Hematopoietic multipotent progenitor cell treated with erythropoietin and hydrocortisone succinate and interleukin-3 and kit ligand, for 4 days (in vitro differentiated cells): ENCODE data around the gene TNRC6C.
"Not testable (repeated sequence)": the region's sequence is repeated elsewhere in the genome, so short reads cannot be mapped to it uniquely, and the experiment has no call there.

ENCODE experiments used
- DNase-seq: peaks from one replicate; pipeline ENCODE4 v3.0.0-alpha.2; 2015

Gene TNRC6C

DNA sequence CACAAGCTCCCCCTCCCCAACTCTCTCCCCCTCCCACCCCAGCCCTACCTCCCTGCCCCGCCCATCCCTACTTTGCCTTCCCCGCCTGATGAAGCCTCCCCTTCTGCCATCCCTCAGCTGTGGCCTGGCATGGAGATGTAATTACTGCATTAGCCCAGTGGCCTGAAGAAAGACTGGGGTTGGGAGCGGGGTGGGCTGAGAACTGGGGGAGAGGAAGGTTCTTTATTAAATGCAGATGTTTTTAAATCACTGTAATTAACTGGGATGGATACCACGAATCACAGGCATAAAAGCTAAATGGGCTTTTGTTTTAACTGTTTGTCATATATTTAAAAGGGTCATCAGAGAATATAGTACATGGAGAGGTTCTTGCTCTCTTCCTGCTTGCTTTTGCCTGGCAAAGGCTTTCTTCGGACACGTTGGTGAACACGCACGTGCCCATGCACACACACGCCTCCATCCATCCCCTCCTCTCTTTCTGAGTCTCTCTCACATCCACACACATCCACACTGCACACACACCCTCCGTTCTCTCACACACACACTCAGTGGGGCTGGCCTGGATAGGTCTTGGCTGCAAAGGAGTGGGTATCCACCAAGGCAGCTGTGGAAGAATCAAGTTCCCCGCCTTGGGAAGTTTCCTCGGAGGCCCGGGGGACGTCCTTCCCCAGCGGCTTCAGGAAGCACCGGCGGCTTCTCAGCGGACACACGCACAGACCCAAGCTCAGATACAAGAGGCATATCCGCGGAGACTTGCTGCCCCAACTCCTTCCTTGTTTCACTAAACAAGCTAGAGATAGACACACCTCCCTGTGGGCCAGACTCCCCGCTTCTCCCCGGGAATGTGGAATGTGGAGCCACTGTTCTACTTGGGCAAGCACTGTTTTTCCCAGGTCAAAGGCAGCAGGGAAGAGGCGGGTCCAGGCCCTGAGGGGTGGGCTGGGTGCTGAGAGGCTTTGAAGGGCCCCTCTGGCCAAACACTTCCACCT, 27.4 kb upstream of the TNRC6C start:
- no peak for DNase-seq

DNA sequence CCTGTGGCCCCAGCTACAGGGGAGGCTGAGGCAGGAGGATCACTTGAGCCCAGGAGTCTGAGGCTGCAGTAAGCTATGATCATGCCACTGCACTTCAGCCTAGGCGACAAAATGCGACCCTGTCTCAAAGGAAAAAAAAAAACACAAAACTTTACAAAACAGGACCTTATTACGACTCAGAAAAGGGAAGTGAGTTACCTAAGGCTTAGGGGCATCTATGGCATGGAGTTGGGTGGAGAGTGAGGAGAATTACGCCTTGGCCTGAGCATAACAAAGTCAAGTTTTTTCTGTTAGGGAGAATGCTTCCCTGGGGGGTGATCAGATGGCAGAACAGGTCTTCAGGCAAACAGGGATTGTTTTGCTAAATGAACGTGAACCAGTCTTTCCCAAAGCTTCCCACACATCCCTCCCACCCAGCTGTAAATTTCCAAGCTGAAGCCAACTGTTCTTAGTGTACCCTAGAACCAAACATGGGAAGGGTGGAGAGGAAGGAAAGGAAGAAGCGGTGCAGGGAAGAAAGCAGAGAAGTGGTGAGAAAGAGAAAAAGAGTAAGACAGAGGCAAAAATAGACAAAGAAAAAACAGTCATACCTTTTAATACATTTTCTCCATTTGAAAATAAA, 24.6 kb upstream of the TNRC6C start:
- peak; percentile 36 for DNase-seq

DNA sequence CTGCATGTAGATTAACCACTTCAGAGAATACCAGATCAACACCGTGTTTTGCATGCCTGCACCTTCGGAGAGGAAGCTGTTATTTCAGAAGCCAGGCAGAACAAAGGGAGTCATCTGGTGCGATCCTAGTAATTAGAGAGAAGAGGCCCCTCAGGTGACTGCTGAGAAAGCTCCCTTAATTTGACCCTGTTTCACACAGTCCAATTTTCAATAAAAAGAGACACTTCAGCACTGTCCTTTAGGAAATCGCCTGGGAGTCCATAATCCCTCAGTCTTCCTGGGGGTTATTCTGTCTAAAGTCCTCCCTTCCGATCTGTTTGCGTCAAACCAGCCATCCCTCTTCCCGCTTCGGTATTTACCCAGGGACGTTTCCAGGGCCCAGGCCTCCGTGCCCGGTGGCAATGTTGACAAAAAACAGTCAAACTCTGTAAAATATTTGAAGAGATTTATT, 23.4 kb upstream of the TNRC6C start:
- DNase-seq: no peak

DNA sequence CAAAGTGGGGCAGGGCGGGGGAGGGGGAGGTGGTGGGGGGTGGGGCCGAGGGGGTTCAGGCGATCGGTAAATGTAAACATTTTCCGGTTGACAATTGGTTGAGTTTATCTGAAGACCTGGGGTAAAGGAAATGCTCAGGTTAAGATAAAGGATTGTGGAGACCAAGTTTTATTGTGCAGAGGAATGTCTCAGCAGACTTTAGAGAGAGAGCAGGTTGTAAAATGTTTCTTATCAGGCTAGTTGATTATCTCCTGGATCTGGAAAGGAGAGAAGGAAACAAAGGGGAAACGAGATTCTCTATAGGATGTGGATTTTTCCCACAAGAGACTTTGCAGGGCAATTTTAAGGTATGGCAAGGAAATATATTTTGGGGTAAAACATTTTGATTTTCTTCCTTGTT, 22.8 kb upstream of the TNRC6C start:
- not testable (repeated sequence) for DNase-seq

DNA sequence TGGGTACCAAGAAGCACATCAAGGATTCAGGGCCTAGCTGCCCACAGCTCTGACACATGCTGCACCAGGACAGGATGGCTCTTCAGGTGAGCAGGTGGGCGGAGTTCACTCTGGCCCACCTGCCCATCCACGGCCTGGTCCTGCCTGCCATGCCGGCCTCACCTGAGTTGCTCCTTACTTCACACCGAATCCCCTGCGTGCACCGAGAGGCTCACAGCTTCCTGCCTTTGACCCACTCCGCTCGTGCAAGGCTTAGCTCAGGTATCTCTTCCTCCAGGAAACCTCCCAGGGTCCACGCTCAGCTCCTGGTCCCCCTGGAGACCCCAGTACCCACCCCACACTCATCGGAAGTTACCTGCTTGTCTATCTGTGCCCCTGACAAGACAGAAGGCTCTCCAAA, 21.6 kb upstream of the TNRC6C start:
- no peak for DNase-seq

DNA sequence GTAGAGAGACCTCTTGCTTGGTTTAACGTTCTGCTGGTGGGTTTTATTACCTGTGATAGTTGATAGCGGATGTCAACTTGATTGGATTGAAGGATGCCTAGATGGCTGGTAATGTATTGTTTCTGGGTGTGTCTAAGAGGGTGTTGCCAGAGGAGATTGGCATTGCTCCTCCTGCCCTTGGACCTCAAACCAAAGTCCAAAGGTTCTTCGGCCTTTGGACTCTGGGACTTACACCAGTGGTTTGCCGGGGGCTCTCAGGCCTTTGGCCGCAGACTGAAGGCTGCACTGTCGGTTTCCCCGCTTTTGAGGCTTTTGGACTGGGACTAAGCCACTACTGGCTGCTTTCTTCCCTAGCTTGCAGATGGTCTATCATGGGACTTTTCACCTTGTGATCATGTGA, 17.5 kb upstream of the TNRC6C start:
- no peak for DNase-seq

DNA sequence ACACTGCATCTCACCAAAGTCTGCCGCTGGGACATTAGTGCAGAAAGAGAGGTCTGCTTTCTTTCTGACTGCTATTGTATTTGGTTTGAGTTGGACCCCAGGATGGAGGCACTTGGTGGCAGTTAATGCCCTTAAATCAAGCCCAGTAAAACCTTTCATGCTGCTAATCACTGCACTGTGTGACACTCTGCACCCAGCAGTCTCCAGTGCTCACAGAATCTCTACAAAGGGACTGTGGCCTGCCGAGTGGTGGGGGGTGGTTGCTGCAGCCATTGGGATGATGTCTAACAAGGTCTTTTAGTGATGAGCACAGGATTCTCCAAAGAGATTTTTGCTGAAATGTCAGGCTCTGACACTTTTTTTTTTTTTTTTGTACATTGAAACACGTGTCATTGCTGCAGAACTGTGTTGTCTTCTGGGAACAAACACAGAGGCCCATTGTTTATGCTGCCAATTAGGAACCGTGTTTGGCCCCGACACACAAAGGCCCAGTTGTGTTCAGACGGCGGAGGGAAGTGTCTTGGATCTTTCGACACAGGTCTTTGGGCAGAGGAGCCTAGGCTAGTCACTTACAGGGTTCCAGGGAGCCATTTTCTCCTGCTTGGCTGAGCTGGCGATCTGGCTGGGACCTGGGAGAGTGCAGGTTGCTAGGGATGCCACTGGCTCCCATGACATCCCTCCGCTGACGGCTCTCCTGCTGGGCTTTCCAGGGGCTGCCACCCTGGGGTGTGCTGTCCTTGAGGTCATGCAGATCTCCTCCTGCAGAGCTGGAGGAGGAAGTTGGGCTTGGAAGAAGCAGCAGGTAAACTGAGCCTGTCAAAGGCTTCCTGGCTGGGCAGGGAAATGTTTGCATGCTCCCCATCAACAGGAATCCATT, 16.2 kb upstream of the TNRC6C start:
- no peak for DNase-seq

DNA sequence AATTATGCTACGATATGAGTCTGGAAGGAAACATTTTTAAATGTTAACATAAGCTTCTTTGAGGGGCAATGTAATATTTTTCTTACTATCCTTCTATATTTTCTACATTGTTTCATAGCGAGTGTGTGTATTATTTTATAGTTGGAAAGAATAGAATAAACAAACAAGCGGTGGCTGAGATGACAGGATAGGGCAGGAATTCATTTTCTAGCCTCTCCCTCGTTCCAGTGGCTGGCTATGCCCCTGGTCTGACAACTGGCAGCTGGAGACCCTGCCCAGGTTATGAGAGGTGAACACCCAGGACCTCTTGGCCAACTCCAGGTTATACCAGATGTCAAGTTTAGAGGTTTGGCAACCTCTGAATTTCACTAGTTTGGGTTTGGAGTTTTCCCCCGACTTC, 14.5 kb upstream of the TNRC6C start:
- no peak for DNase-seq

DNA sequence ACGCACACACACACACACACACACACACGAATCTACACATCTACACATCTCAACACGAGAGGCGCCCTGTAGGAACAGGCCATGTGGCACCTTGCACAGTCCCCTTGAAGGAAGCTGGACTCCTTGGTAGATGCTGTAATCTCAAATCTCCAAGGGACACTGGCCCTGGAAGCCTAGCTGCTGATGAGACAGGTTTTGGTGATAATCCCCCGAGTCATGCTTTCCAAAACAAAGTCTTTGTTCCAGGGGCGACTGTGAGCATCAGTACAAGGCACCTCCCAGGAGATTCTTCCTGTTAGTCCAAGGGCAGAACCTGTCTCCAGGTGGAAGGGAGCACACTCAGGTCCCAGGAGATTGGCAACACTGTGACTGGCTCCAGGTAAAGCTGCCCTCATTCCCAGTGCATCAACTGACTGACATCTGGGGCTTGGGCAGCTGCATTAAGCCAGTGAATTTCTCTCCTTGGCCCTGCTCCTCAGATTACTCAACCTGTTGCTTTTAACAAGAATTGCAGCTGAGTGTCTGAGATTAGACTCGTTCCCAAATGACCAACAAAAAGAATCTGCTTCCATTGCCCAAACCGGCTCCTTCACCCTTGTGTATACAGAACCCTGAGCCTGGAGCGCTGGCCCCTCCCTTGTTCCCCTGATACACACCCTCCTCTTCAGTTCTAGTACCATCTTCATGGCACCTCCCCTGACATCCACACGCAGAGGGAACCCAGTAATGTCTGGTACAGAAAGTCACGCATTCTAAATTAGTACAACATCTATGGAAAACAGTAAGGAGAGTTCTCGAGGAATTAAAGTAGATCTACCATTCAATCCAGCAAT, 13.9 kb upstream of the TNRC6C start:
- DNase-seq: no peak

DNA sequence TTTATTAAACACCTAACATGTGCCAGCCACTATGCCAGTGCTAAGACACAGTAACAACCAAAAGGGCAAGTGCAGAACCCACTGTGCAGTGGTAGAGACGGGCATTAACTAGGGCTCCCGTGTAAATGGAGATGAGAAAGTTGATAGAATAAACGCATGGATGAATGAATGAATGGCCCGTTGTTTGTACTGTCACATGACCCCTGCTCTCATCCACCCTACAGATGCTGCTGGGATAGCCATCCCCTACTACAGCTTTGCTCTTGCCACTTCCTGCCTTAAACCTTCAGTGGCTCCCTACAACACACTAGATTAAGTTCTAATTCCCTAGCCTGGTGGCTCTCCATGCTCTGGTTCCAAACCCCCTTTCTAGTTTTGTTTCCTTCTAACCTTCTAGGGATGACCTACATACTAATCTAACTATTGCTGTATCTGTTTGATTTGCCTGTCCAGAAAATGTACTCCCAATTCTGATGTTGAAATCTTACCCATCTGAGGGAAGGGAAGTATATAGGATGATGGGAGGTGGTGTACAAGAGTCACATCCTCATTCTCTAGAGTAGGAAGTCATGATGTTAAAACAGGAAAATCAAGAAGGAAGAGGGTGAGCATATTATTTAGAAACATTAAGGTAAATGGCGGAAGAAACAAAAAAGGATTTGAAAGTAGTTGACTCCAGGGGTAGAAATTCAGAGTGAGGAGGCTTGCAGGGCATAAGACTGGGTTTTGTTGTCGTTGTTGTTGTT, 11.4 kb upstream of the TNRC6C start:
- no peak for DNase-seq

DNA sequence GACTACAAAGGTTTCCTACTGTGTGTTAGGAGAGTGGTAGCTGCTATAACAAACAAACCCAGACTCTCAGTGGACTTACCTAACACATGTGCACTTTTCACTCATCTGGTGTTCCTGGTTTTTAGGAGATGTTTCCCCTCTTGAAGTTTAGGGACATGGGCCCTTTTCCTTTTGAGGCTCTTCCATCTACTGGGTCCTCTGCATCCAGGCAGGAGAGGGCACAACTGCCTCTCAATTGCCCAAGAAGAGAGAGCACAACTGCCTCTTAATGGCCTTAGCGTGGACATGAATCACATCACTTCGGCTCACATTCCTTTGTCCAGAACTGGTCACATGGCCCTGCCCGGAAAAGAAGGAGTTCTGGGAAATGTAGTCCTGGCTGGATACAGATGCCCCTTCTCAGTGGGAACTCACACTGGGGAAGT, 9.8 kb upstream of the TNRC6C start:
- no peak for DNase-seq

DNA sequence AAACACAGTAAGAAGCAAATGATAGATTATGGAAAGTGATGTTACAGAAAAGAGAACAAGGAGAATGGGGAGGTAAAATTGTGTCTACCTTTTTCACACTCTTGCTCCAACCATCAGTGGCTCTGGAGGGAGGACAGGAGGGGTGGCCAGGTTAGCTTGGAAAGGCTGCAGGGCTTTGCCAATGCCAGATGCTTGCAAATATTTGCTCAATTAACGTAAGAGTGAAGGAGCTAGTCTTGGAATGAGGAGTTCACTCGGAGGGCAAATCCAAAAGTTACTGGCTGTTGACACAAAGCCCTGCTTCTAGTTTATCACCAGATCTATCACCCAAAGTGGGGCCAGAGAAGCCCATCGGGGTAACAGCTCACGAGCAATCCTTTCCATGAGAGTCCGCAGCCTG, 7.4 kb upstream of the TNRC6C start:
- DNase-seq: no peak

DNA sequence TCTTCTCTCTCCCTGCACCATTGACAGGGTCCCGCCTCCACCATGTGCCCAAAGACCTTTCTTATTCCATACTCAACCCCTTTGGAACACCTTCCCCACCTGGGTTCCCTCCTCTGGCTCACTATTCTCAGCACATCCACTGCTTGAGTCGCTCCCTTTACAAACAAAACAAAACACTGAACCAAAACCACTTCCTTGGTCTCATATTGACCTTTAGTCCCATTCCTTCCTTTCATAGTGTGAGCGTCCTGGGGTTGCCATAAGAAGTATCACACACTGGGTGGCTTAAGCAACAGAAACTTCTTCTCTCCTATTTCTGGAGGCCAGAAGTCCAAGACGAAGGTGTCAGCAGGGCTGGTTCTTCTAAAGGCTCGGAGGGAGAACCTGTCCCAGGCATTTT, 6.1 kb upstream of the TNRC6C start:
- no peak for DNase-seq

DNA sequence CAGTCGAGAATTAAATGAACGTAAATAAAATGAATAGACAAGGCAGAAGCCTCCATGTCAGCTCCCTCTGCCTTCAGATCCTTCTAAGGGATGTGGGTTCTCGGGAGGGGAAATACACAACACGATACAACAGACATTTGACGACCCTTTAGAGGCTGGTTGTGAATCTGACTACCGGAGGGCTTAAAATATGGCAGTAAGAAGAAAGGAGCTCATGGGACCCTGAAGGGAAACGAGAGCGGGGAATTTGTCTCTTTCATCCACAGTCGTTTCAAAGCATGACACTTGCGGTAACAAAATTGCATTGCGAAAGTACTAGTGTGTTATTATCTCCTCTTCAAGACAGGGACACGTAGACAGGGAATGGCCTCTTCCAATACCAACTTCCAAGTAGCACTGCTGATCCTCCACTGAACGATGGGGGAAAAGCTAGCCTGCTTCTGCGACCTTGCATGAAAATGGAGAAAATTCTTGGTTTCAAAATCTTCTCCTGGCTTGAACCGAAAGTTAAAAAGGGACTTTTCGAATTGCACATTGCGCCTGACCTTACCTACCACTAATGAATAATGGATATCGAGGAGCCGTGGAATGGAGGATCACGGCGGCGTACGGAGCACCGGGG, 1.2 kb upstream of the TNRC6C start:
- peak; percentile 56 for DNase-seq

DNA sequence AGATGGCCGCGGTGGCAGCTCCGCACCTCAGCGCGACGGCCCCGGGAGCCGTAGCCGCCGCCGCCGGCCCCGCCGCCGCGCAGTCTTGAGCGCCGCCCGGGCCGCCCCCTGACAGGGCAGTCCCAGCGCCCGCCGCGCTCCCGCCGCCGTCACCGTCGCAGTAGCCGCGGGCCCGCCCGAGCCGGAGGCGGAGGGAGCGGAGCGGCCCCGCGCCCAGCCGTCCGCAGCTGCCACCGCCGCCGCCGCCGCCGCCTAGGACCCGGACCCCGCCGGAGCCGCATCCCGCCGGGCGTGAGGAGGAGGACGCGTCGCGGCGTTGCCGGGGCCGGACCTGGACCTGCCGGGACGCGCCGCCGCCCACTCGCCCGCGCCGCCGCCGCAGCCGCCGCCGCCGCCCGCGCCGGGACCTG, 218 bp downstream of the TNRC6C start:
- no peak for DNase-seq

DNA sequence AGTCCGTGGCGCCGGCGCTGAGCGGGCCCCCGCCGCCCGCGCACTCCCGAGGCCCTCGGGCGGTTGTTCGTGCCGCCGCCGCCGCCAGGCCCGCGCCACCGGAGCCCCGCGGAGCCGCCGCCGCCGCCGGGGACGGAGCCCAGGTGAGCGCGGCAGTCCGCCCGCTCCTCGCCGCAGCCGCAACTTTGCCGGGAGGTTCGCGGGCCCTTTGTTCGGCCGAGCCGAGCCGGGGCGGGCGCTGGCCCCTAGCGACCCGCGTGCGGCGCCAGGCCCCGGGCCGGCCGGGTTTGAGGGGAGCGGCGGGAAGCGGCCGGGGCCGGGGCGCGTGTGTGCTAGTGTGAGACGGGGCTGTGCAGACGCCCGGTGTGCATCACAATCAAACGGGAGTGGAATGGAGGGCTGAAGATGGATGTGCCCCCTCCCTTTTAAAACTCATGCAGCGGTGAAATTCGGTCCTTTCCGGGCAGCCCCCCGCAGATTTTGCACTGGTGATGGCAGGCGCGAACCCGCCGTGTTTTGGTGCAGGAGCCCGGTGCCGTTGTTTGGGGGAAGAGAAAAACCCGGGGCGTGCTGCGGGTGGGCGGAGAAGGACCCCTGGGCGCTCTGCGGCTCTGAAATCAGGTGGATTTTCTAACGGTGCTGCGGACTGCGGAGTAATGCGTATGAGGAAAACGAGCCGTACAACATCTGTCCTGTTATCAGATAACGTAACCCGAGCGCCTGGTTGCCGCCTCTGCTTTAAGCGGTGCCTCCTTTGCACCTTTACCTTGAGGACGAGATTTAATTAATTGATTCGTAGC, 823 bp downstream of the TNRC6C start:
- DNase-seq: peak; percentile 56

DNA sequence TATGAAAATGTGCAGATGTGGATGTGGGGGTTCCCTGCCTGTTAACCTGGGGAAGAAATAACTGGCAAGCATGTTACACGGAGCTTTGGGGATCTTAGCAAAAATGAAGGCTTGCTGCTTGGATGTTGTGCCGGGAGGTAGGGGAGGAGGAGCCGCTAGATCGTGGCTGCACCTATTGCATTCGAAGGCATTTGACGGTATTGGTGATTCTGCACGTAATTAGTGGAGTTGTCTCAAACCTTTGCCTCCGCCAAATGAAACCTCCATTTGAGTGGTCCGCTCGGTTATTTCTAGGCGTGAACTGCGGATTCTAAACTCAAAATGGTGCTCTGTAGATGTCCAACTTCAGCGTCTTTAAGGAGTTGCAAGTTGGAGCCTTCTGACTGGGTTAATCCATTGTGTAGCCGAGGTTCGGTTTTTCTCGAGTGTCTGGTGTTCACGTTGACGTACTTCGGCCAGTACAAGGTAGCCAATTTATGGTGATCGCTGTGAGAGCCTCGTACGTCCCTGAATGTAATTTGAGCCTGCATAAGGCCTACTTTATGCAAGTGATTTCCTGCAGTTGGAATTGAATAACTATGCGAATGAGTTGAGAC, 1.5 kb downstream of the TNRC6C start:
- DNase-seq: no peak

DNA sequence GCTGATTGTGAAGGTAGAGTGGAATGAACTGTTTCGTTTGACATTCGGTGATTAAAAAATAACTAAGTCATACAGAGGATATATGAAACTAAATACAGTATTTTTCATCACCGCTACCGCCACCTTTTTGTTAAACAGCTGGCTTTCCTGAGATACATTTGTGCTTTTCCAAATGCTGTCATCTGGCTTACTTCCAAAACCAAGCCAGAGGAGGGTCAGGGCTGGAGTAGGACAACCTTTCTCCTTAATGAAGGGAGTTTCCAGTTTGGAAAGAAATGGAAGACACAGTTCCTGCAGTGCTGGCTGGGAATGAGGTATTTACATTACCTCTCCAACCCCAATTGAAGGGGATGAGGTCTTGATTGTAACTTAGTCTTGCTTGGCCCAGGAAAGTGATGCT, 3.2 kb downstream of the TNRC6C start:
- DNase-seq: no peak

DNA sequence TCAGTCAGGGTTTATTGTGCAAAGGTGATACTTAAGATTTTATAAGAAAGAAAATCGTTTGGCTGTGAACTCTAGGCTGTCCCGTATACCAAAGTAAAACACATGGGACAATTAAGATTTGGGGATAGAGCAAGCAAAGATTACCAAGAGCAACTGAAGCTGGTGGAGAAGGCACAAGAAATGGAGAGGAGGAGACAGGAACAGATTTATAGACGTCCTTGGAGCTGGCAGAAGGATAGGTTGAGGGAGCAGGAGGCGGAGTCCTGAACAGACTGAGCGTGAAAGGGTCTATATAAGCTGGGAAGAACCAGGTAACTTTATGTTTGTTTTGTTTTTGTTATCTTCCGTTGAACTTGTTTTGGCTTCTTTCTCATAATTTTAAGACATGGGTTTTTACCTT, 3.8 kb downstream of the TNRC6C start:
- DNase-seq: no peak

DNA sequence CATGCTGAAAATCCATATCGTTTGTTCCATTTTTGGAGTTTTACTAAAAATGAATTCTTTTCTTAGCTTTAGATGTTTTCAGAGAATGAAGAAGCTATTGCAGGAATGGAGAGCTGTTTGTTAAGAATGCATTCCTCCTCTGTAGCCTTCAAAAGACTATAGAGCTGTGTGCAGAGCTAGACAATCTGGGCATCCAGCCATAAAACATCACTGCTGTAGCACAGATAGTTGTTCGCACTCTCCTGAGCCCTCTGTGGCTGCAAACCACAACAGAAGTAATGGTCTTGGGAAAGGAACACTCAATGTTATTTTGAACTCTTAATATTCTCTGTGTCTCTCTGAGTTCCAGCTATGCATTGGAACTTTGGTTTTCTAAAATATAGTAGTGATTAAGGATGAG, 4.9 kb downstream of the TNRC6C start:
- peak; percentile 97 for DNase-seq
